CD4-positive, alpha-beta T cell (primary cell): Measurements from ENCODE around the gene TBC1D9B. TPM values are rescaled to one million over a fixed set of nuclear protein-coding genes. Genes with fewer than 3 reads are reported as not detected.
A peak's percentile ranks its signal among the peaks of the same experiment; 100 is the strongest.

Experiments
- ATAC-seq: fragments of 200-7000 bp; cut with Tn5 transposase; one replicate; pipeline ENCODE4 v1.10.0; 2022; ENCODE audit warnings: mild to moderate bottlenecking; ENCODE audit not compliant: poor library complexity
- CTCF ChIA-PET: fragments of 350-600 bp; sonication (Branson Sonifier 250); formaldehyde crosslinking; loops from one replicate; lab custom pipeline; 2021; ENCODE audit warnings: antibody characterized with exemption, inconsistent platforms; lab: Charles Lee
- POLR2A ChIA-PET: fragments of 350-600 bp; sonication (Branson Sonifier 250); formaldehyde crosslinking; loops from one replicate; lab custom pipeline; 2021; ENCODE audit warnings: antibody characterized with exemption, inconsistent platforms; lab: Charles Lee
- DNase-seq, 14 experiments: peaks; one replicate each; pipeline ENCODE4 v3.0.0-alpha.2; 2013 to 2020; ENCODE audit warnings: mixed read lengths in 2 of 14
- H3K27ac ChIP-seq, 2 donors: one replicate each; pipeline versions ENCODE4 v1.5.1 to v1.7.0; 2013; ENCODE audit warnings: low read length in 2 of 2, low read depth in 1 of 2, mild to moderate bottlenecking in 1 of 2
- H3K27me3 ChIP-seq, 2 experiments: 1 replicate in 1 of 2; 2 replicates in 1 of 2; pipeline versions ENCODE4 v1.6.1 to v1.7.0; 2013; ENCODE audit warnings: low read length in 2 of 2, control low read depth in 1 of 2, mild to moderate bottlenecking in 1 of 2, moderate library complexity in 1 of 2; ENCODE audit not compliant: insufficient read depth in 2 of 2, control insufficient read depth in 1 of 2
- H3K36me3 ChIP-seq: one replicate; pipeline ENCODE4 v1.6.1; 2013; ENCODE audit warnings: low read length, control low read depth; ENCODE audit not compliant: insufficient read depth
- H3K4me1 ChIP-seq: one replicate; pipeline ENCODE4 v1.6.1; 2013; ENCODE audit warnings: low read length, control low read depth; ENCODE audit not compliant: insufficient read depth
- H3K4me3 ChIP-seq: one replicate; pipeline ENCODE4 v1.5.1; 2013; ENCODE audit warnings: mild to moderate bottlenecking, low read length, moderate library complexity
- H3K9me3 ChIP-seq, 2 experiments: 1 replicate in 1 of 2; 2 replicates in 1 of 2; pipeline versions ENCODE4 v1.6.1 to v1.7.0; 2013; ENCODE audit warnings: low read length in 2 of 2, mild to moderate bottlenecking in 2 of 2, control low read depth in 1 of 2, moderate library complexity in 1 of 2; ENCODE audit not compliant: control insufficient read depth in 1 of 2, insufficient read depth in 1 of 2
- H3K27ac Mint-ChIP-seq: one replicate; pipeline ENCODE4 v1.8.0; 2020; ENCODE audit warnings: mixed read lengths
- H3K27me3 Mint-ChIP-seq: one replicate; pipeline ENCODE4 v1.8.0; 2021; ENCODE audit warnings: mixed read lengths
- H3K36me3 Mint-ChIP-seq: one replicate; pipeline ENCODE4 v1.8.0; 2021; ENCODE audit warnings: low read depth, mixed read lengths
- H3K4me1 Mint-ChIP-seq: one replicate; pipeline ENCODE4 v1.8.0; 2021; ENCODE audit warnings: low read depth, mixed read lengths
- H3K4me3 Mint-ChIP-seq: one replicate; pipeline ENCODE4 v1.8.0; 2020; ENCODE audit warnings: mild to moderate bottlenecking, mixed read lengths
- H3K9me3 Mint-ChIP-seq: one replicate; pipeline ENCODE4 v1.8.0; 2020; ENCODE audit warnings: mixed read lengths
- CTCF ChIP-seq: fragments of 200-600 bp; IDR thresholded peaks from one replicate; pipeline ENCODE4 v1.8.0; 2022; ENCODE audit warnings: antibody characterized with exemption, mild to moderate bottlenecking
- intact Hi-C, 2 experiments: fragments of 100-400 bp; cut with DNase I in 1 of 2; cut with micrococcal nuclease in 1 of 2; formaldehyde crosslinking; loops; one replicate each; pipeline versions ENCODE4 v1.15.1 to v1.9.0; 2023 to 2025; cut with DNase I, micrococcal nuclease
- polyA plus RNA-seq, 2 donors: library from polyadenylated mRNA; unstranded; fragments of 120-200 nt; gene quantifications; one replicate each; pipeline ENCODE4 v1.2.1, GENCODE V29; 2013
- total RNA-seq, 174 experiments: library from RNA in 2 of 174; stranded (reverse) in 2 of 174; gene quantifications; one replicate each; pipeline ENCODE4 v1.2.3 and lab custom pipeline; 2021 to 2026

The TBC1D9B gene
- total RNA-seq (10 to 100 TPM; 67.5 to 71.8 TPM), total RNA-seq (lab: John Stamatoyannopoulos, UW) (27.8 to 207 (median 129) reads per million in 172 experiments)
- 52.9 TPM for polyA plus RNA-seq (2013, experiment 1 of 2)
- polyA plus RNA-seq (2013, experiment 2 of 2): 61.1 TPM

- Mint-ChIP-seq H3K9me3 (no peaks in the 10 kb centered on the region), H3K4me1 (peaks cover 23% of the 10 kb centered on the region), H3K4me3 (peak within 1 kb of the TSS; percentile 95), H3K27me3 (no peaks in the 10 kb centered on the region), H3K36me3 (peaks cover 22% of the 10 kb centered on the region), H3K27ac (peak within 1 kb of the TSS; percentile 82)
- peaks cover 25% of the 10 kb centered on the region for H3K4me1 ChIP-seq
- H3K27me3 ChIP-seq: no peaks in the 10 kb centered on the region
- H3K9me3 ChIP-seq: no peaks in the 10 kb centered on the region
- H3K27ac ChIP-seq: no peak within 1 kb of the TSS
- TF ChIP-seq CTCF: peak; percentile 17
- DNase-seq: peak; percentile 45 to 93 (median 64)
- H3K36me3 ChIP-seq: peaks cover 21% of the 10 kb centered on the region
- peak within 1 kb of the TSS; percentile 60 for H3K4me3 ChIP-seq
- ATAC-seq: peak; percentile 90
- POLR2A ChIA-PET: interaction anchor here (0.7 to 1.4 kb wide), 3 partner anchors 85 to 227 kb away, joined by 3 to 10 read pairs (median 3); partner anchors contain the start of gene CBY3
- intact Hi-C loops: loop anchor here (1.0 to 10.0 kb wide), 9 partner anchors 49 to 590 kb away; partner anchors contain the start of genes CBY3 (in 1 of the 2), MAML1 (in 1 of the 2), MRNIP (in 1 of the 2) and RNF130 (in 1 of the 2)
- CTCF ChIA-PET: interaction anchor here (0.6 to 5.9 kb wide), 2 partner anchors 106 to 226 kb away, joined by 3 to 27 read pairs; no protein-coding TSS in a partner anchor
These were observed at the start of gene TBC1D9B for GRCh38 chr5:179907556-179908324. TSS of gene TBC1D9B (minus strand) at chr5:179907897. CDS start at chr5:179907821, 76 bp downstream.

GRCh38 chr5:179955630-179956029, 47.9 kb upstream of the TBC1D9B start:
- DNase-seq (no peak), ATAC-seq (no peak)
- Histone ChIP-seq H3K27me3 (no peaks in the 10 kb centered on the region), H3K4me1 (no peaks in the 10 kb centered on the region), H3K4me3 (no peak overlapping the region), H3K27ac (no peak overlapping the region), H3K36me3 (peaks cover 2% of the 10 kb centered on the region), H3K9me3 (no peaks in the 10 kb centered on the region)
- intact Hi-C loops: no loop called here
- no peak for TF ChIP-seq CTCF
- peaks cover 14% of the 10 kb centered on the region for H3K36me3 Mint-ChIP-seq
- H3K9me3 Mint-ChIP-seq: no peaks in the 10 kb centered on the region
- no peak overlapping the region for H3K27ac Mint-ChIP-seq
- ChIA-PET POLR2A (no interaction called here), CTCF (no interaction called here)
- no peaks in the 10 kb centered on the region for H3K27me3 Mint-ChIP-seq
- H3K4me3 Mint-ChIP-seq: no peak overlapping the region
- no peaks in the 10 kb centered on the region for H3K4me1 Mint-ChIP-seq

- H3K4me1 Mint-ChIP-seq: no peaks in the 10 kb centered on the region
- TF ChIP-seq CTCF: no peak
- Histone ChIP-seq H3K27me3 (no peaks in the 10 kb centered on the region), H3K4me1 (no peaks in the 10 kb centered on the region), H3K27ac (no peak overlapping the region), H3K36me3 (peaks cover 2% of the 10 kb centered on the region), H3K9me3 (no peaks in the 10 kb centered on the region), H3K4me3 (no peak overlapping the region)
- DNase-seq: no peak
- ChIA-PET POLR2A (no interaction called here), CTCF (no interaction called here)
- H3K27ac Mint-ChIP-seq: no peak overlapping the region
- no peak for ATAC-seq
- H3K27me3 Mint-ChIP-seq: no peaks in the 10 kb centered on the region
- peaks cover 8% of the 10 kb centered on the region for H3K36me3 Mint-ChIP-seq
- intact Hi-C loops: no loop called here
- H3K9me3 Mint-ChIP-seq: no peaks in the 10 kb centered on the region
- no peak overlapping the region for H3K4me3 Mint-ChIP-seq
These were observed 47.4 kb upstream of the TBC1D9B start for GRCh38 chr5:179955062-179955461.
